ENCODE results near the gene SNAP29. TPM values are rescaled to one million over a fixed set of nuclear protein-coding genes. Genes with fewer than 3 reads are reported as not detected.
"Not testable (repeated sequence)": the region's sequence is repeated elsewhere in the genome, so short reads cannot be mapped to it uniquely, and the experiment has no call there.

The SNAP29 gene
- total RNA-seq, 2 experiments from 2014 or later: 20.0 to 22.6 TPM

GRCh38 chr22:20834725-20835124 is 24.1 kb upstream of the SNAP29 start:
- Mint-ChIP-seq H3K27me3 (no peaks in the 10 kb centered on the region), H3K4me1 (ENCODE audit: low read depth) (peaks cover 16% of the 10 kb centered on the region), H3K27ac (no peak overlapping the region), H3K36me3 (ENCODE audit: low read depth) (peaks cover 18% of the 10 kb centered on the region), H3K9me3 (no peaks in the 10 kb centered on the region), H3K4me3 (no peak overlapping the region)
- TF ChIP-seq CTCF (IDR thresholded peaks at IDR 0.05): no peak
- CTCF ChIA-PET: interaction anchor here (0.8 kb wide), 1 partner anchor 11 kb away, joined by 3 read pairs; no protein-coding TSS in a partner anchor
- DNase-seq (no peak), ATAC-seq (no peak)
- intact Hi-C loops (cut with micrococcal nuclease): no loop called here
- POLR2A ChIA-PET: interaction anchor here (1.6 kb wide), 1 partner anchor 40 kb away, joined by 3 read pairs; no protein-coding TSS in a partner anchor

- ChIA-PET CTCF (interaction anchor here (1.1 to 1.9 kb wide), 3 partner anchors 8 to 265 kb away, joined by 3 to 5 read pairs (median 4); no protein-coding TSS in a partner anchor), POLR2A (interaction anchor here (0.7 kb wide), 1 partner anchor 13 kb away, joined by 4 read pairs; no protein-coding TSS in a partner anchor)
- Mint-ChIP-seq H3K27ac (no peak overlapping the region), H3K9me3 (no peaks in the 10 kb centered on the region), H3K4me1 (ENCODE audit: low read depth) (peaks cover 37% of the 10 kb centered on the region), H3K4me3 (no peak overlapping the region), H3K27me3 (no peaks in the 10 kb centered on the region), H3K36me3 (ENCODE audit: low read depth) (peaks cover 10% of the 10 kb centered on the region)
- intact Hi-C loops (cut with micrococcal nuclease): no loop called here
- ATAC-seq: no peak
- no peak for TF ChIP-seq CTCF (IDR thresholded peaks at IDR 0.05)
- no peak for DNase-seq
These were observed 21.6 kb upstream of the SNAP29 start for GRCh38 chr22:20836987-20837823.

GRCh38 chr22:20839354-20839753 is 19.5 kb upstream of the SNAP29 start:
- H3K27me3 Mint-ChIP-seq; H3K27ac Mint-ChIP-seq; DNase-seq; intact Hi-C loops (cut with micrococcal nuclease); H3K4me3 Mint-ChIP-seq; ATAC-seq; CTCF ChIA-PET; H3K36me3 Mint-ChIP-seq (ENCODE audit: low read depth); H3K9me3 Mint-ChIP-seq: not testable (repeated sequence)
- POLR2A ChIA-PET: interaction anchor here (0.7 kb wide), 1 partner anchor 12 kb away, joined by 3 read pairs; no protein-coding TSS in a partner anchor
- H3K4me1 Mint-ChIP-seq (ENCODE audit: low read depth): peaks cover 45% of the 10 kb centered on the region

DNA sequence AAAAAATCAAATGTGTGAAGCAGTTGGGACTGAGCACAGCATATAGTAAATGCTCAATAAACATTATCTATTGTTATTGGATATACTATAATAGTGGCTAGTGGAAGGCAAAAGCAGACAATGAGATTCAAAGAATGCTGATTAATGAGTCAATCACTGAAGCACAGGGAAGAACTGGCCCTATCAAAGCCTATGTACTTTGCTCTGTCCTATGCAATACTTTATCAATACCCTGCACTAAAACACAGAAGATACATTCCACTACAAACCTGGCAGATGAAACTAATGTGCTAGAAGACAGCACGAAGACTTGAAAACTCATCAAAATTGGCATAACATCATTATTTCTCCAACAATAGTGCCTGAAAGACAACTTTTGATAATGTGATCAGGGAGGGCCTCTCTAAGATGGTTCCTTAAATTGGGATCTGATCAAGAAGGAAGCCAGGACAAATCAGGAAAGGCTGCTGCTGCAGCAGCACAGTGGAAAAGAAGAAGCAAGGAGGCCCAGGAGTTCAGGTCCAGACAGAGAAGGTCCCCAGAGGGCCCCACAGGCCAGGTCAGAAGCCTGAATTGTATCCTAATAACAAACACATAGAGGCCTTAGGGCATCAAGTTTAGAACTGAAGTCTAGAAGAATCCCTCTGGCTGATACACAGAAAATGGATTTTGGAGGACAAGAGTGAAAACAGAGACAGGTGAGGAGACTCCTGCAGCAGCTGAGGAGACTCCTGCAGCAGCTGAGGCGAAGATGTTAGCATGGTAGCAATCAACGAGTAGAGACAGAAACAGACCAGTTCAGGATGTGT is 18.8 kb upstream of the SNAP29 start:
- intact Hi-C loops (cut with micrococcal nuclease): no loop called here
- no peaks in the 10 kb centered on the region for H3K9me3 Mint-ChIP-seq
- CTCF ChIA-PET: no interaction called here
- no peak overlapping the region for H3K4me3 Mint-ChIP-seq
- H3K27ac Mint-ChIP-seq: peak overlapping the region; percentile 41
- H3K27me3 Mint-ChIP-seq: no peaks in the 10 kb centered on the region
- POLR2A ChIA-PET: interaction anchor here (1.3 kb wide), 1 partner anchor 11 kb away, joined by 3 read pairs; no protein-coding TSS in a partner anchor
- peaks cover 50% of the 10 kb centered on the region for H3K4me1 Mint-ChIP-seq (ENCODE audit: low read depth)
- H3K36me3 Mint-ChIP-seq (ENCODE audit: low read depth): no peaks in the 10 kb centered on the region
- TF ChIP-seq CTCF (IDR thresholded peaks at IDR 0.05): no peak
- DNase-seq (no peak), ATAC-seq (no peak)

- intact Hi-C loops (cut with micrococcal nuclease): no loop called here
- CTCF ChIA-PET: no interaction called here
- peak overlapping the region; percentile 52 for H3K27ac Mint-ChIP-seq
- no peaks in the 10 kb centered on the region for H3K27me3 Mint-ChIP-seq
- H3K4me3 Mint-ChIP-seq: no peak overlapping the region
- H3K36me3 Mint-ChIP-seq (ENCODE audit: low read depth): no peaks in the 10 kb centered on the region
- ATAC-seq (peak; percentile 51), DNase-seq (peak; percentile 49)
- H3K9me3 Mint-ChIP-seq: no peaks in the 10 kb centered on the region
- POLR2A ChIA-PET: interaction anchor here (1.3 kb wide), 1 partner anchor 10 kb away, joined by 3 read pairs; no protein-coding TSS in a partner anchor
- no peak for TF ChIP-seq CTCF (IDR thresholded peaks at IDR 0.05)
- peaks cover 54% of the 10 kb centered on the region for H3K4me1 Mint-ChIP-seq (ENCODE audit: low read depth)
These were observed 18.0 kb upstream of the SNAP29 start for GRCh38 chr22:20840646-20841371.
